SK-N-SH treated with all-trans-retinoic acid at 6 μM for 48 hours (cell line): ENCODE measurements around the gene MYOC.

Source experiments
- POU6F1 ChIP-seq: fragments of 250-450 bp; sonication (Bioruptor Pico); IDR thresholded peaks from 2 replicates; pipeline ENCODE4 v1.8.0; 2021; ENCODE audit warnings: low read depth, mild to moderate bottlenecking, moderate library complexity, borderline replicate concordance
- ZNF70 ChIP-seq: fragments of 450-650 bp; formaldehyde crosslinking; IDR thresholded peaks from 2 replicates; pipeline ENCODE4 v1.5.0; 2020; ENCODE audit warnings: mild to moderate bottlenecking, moderate library complexity

GRCh38 chr1:171670739-171671138 is 18.3 kb upstream of the MYOC start:
- TF ChIP-seq ZNF70 (CRISPR knock-in tag) (no peak), POU6F1 (CRISPR knock-in tag) (no peak)
